Activated naive CD4-positive, alpha-beta T cell treated with anti-CD3 and anti-CD28 coated beads, Interleukin-2, amount 50 U/mL, for 72 hours (primary cell): ENCODE data around the gene ZNF331. TPM values are rescaled to one million over a fixed set of nuclear protein-coding genes. Genes with fewer than 3 reads are reported as not detected.

Source experiments
- total RNA-seq, 2 donors: library from RNA; stranded (reverse); gene quantifications; one replicate each; pipeline ENCODE4 v1.2.3, GENCODE V29; 2022

ZNF331 gene
- total RNA-seq, 2 donors from 2014 or later: 28.7 to 69.3 TPM

Other genes starting within 250 kb of the ZNF331 start
- gene ZNF845, start 204.4 kb upstream of the ZNF331 start, total RNA-seq: 1 to 10 TPM; 4.7 to 6.2 TPM
- gene ZNF525, start 172.4 kb upstream of the ZNF331 start, total RNA-seq: 10 to 100 TPM; 19.3 to 27.4 TPM
- 10 to 100 TPM; 10.1 to 11.7 TPM for gene ZNF765, start 143.0 kb upstream of the ZNF331 start, total RNA-seq
- gene ZNF761, start 106.2 kb upstream of the ZNF331 start, total RNA-seq: 10 to 100 TPM in 1 of 2 donors, 1 to 10 TPM in 1; 9.5 to 14.3 TPM
- 1 to 10 TPM; 5.6 to 7.1 TPM for gene ZNF813, start 70.4 kb upstream of the ZNF331 start, total RNA-seq
- gene DPRX, start 93.9 kb downstream of the ZNF331 start, total RNA-seq: not detected